Adrenal gland (tissue), 12 donors: Measurements from ENCODE around the gene RAB11FIP5. TPM values are rescaled to one million over a fixed set of nuclear protein-coding genes. Genes with fewer than 3 reads are reported as not detected.
"Not testable (repeated sequence)": the region's sequence is repeated elsewhere in the genome, so short reads cannot be mapped to it uniquely, and the experiment has no call there.

Source experiments
- DNase-seq, 7 donors: peaks; one replicate each; pipeline ENCODE4 v3.0.0-alpha.2; 2019 to 2020
- H3K27ac ChIP-seq, 5 donors: fragments of 200-600 bp; sonication (generic) in 4 of 5; 1 replicate in 3 of 5; 2 replicates in 2 of 5; pipeline versions ENCODE4 v1.5.1 to v1.8.0; 2016 to 2020; ENCODE audit warnings: mild to moderate bottlenecking in 1 of 5
- H3K27me3 ChIP-seq: fragments of 200-600 bp; 2 replicates; pipeline ENCODE4 v1.8.0; 2021
- H3K36me3 ChIP-seq, 2 donors: fragments of 200-600 bp; replicated peaks in 1 of 2; 1 replicate in 1 of 2; 2 replicates in 1 of 2; pipeline versions ENCODE4 v1.5.1 to v1.8.0; 2018 to 2022
- H3K4me1 ChIP-seq, 2 donors: fragments of 200-600 bp; replicated peaks in 1 of 2; 1 replicate in 1 of 2; 2 replicates in 1 of 2; pipeline versions ENCODE4 v1.5.1 to v1.8.0; 2018 to 2021
- H3K4me3 ChIP-seq, 4 donors: fragments of 200-600 bp; sonication (generic) in 3 of 4; one replicate each; pipeline ENCODE4 v1.5.1; 2016 to 2018
- H3K9me3 ChIP-seq, 3 donors: fragments of 200-600 bp; sonication (generic) in 1 of 3; replicated peaks in 1 of 3; 1 replicate in 2 of 3; 2 replicates in 1 of 3; pipeline versions ENCODE4 v1.5.1 to v1.8.0; 2016 to 2021
- POLR2A ChIP-seq, 2 donors: fragments of 450-650 bp; IDR thresholded peaks; one replicate each; pipeline ENCODE4 v1.6.1; 2017; ENCODE audit warnings: antibody characterized with exemption in 2 of 2, mild to moderate bottlenecking in 2 of 2, moderate library complexity in 1 of 2
- WGBS, 4 donors: extraction: QIAGEN DNeasy Blood & Tissue Kit in 2 of 4; methylation state at CpG; one replicate each; pipeline versions ENCODE4 v1.1.5 to v1.1.7; 2013 to 2017; 5-methylcytosine and 5-hydroxymethylcytosine counted together
- intact Hi-C, 2 donors: fragments of 100-400 bp; cut with DNase I; formaldehyde crosslinking; loops; one replicate each; pipeline versions ENCODE4 v1.14.1 to v1.15.0; 2022 to 2023
- polyA plus RNA-seq, 3 donors: library from polyadenylated mRNA; stranded (reverse); fragments of 200-250 nt in 2 of 3; fragments of 350-450 nt in 1 of 3; fragmentation: Illumina TruSeq in 1 of 3; extraction: RNeasy Lipid Tissue Mini Kit (QIAGEN cat#74804) in 1 of 3; gene quantifications; one replicate each; pipeline ENCODE4 v1.2.3, GENCODE V29; 2013 to 2014
- total RNA-seq, 9 donors: library from RNA; depleted of rRNA in 4 of 9; stranded (reverse); fragments of >200 nt in 4 of 9; fragments of 120-200 nt in 1 of 9; fragmentation: NEBNext Ultra II Directional in 1 of 9; extraction: Animal tissue kit (Norgen Biotek cat#: 25700) in 1 of 9; gene quantifications; one replicate each; pipeline versions ENCODE4 v1.1.0 to v1.2.4, GENCODE V29; 2013 to 2023
- TF ChIP-seq, protein P1 (sequence below), 6 experiments: fragments of 450-650 bp in 4 of 6; fragments of 200-600 bp in 2 of 6; sonication (generic) in 1 of 6; IDR thresholded peaks; 1 replicate in 5 of 6; 2 replicates in 1 of 6; pipeline versions ENCODE4 v1.5.1 to v1.8.0; 2016 to 2021; ENCODE audit warnings: antibody characterized with exemption in 6 of 6, mild to moderate bottlenecking in 2 of 6, moderate library complexity in 1 of 6
- donor health status: healthy with polysubstance abuse.
- donor health status: Bipolar disorder and iron deficiency.
- donor health status: DM: yes; HTN: yes; CAD: no.
- donor health status: DM: no; HTN: no; CAD: no.
- donor health status: DM: no; HTN: no; CAD: no.
- donor health status: DM: yes; HTN: yes; CAD: no.

Gene RAB11FIP5
- total and polyA plus RNA-seq, 12 donors: 3.3 to 46.7 (median 23.3) TPM

DNA sequence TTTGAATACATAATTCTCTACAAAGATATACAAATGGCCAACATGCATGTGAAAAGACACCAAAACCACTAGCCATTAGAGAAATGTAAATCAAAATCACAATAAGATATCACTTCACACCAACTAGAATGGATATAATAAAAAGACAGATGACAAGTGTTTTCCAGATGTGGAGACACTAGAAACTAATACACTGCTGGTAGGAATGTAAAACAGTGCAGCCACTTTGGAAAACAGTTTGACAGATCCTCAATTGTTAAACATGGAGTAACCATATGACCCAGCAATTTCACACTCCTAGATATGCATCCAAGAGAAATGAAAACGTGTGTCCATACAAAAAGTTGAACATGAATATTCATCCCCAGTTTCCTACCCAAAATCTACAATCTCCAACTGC lies 9.8 kb upstream of the RAB11FIP5 start:
- no peaks in the 10 kb centered on the region for H3K27me3 ChIP-seq
- H3K27ac ChIP-seq: no peak overlapping the region
- H3K9me3 ChIP-seq: no peaks in the 10 kb centered on the region
- DNase-seq: no peak
- no peaks in the 10 kb centered on the region for H3K36me3 ChIP-seq
- WGBS, 4 donors: 11 to 25% (median 19%) methylated on average over 1 of the region's 1 CpG
- no peak for TF ChIP-seq POLR2A (IDR thresholded peaks at IDR 0.05)
- TF ChIP-seq, protein P1, sequence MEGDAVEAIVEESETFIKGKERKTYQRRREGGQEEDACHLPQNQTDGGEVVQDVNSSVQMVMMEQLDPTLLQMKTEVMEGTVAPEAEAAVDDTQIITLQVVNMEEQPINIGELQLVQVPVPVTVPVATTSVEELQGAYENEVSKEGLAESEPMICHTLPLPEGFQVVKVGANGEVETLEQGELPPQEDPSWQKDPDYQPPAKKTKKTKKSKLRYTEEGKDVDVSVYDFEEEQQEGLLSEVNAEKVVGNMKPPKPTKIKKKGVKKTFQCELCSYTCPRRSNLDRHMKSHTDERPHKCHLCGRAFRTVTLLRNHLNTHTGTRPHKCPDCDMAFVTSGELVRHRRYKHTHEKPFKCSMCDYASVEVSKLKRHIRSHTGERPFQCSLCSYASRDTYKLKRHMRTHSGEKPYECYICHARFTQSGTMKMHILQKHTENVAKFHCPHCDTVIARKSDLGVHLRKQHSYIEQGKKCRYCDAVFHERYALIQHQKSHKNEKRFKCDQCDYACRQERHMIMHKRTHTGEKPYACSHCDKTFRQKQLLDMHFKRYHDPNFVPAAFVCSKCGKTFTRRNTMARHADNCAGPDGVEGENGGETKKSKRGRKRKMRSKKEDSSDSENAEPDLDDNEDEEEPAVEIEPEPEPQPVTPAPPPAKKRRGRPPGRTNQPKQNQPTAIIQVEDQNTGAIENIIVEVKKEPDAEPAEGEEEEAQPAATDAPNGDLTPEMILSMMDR (IDR thresholded peaks at IDR 0.05): no peak
- H3K4me1 ChIP-seq: no peaks in the 10 kb centered on the region
- intact Hi-C loops: no loop called here
- H3K4me3 ChIP-seq: no peak overlapping the region

DNA sequence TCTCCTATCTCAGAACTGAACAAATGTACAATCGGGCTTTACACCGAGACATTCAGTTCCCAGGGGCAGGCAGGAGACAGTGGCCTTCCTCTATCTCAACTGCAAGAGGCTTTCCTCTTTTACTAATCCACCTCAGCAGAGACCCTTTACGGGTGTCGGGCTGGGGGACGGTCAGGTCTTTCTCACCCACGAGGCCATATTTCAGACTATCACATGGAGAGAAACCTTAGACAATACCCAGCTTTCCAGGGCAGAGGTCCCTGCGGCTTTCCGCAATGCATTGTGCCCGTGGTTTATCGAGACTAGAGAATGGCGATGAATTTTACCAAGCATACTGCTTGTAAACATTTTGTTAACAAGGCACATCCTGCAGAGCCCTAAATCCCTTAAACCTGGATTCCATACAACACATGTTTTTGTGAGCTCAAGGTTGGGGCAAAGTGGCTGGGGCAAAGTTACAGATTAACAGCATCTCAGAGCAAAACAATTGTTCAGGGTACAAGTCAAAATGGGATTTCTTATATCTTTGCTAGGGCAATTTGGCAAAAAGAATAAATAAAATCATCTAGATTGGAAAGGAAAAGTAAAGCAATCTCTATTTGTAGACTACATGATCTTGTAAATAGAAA lies 7.0 kb upstream of the RAB11FIP5 start:
- H3K27me3 ChIP-seq, H3K9me3 ChIP-seq, H3K4me3 ChIP-seq, H3K27ac ChIP-seq, H3K36me3 ChIP-seq, DNase-seq, H3K4me1 ChIP-seq, intact Hi-C loops: not testable (repeated sequence)
- 80 to 86% (median 85%) methylated on average over 11 of the region's 11 CpGs for WGBS, 4 donors

DNA sequence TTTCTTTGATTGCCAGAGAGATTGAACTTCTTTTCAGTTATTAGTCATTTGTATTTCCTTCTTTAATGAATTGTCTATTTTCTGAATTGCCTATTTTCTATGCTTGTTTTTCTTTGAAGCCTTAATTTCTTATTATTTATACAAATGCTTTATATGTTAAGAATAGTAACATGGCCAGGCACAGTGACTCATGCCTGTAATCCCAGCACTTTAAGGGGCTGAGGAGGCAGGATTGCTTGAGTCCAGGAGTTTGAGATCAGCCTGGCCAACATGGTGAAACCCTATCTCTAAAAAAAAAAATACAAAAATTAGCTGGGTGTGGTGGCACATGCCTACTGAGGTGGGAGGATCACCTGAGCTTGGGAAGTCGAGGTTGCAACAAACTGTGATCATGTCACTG lies 4.7 kb upstream of the RAB11FIP5 start:
- Histone ChIP-seq H3K27me3 (no peaks in the 10 kb centered on the region), H3K36me3 (no peaks in the 10 kb centered on the region), H3K4me1 (no peaks in the 10 kb centered on the region), H3K27ac (no peak overlapping the region), H3K4me3 (no peak overlapping the region), H3K9me3 (no peaks in the 10 kb centered on the region)
- intact Hi-C loops: no loop called here
- DNase-seq: no peak
- no peak for TF ChIP-seq POLR2A (IDR thresholded peaks at IDR 0.05)
- TF ChIP-seq, protein P1 (IDR thresholded peaks at IDR 0.05): no peak
- whole genome bisulfite sequencing, 4 donors: 82 to 95% (median 91%) methylated on average over 1 of the region's 1 CpG

DNA sequence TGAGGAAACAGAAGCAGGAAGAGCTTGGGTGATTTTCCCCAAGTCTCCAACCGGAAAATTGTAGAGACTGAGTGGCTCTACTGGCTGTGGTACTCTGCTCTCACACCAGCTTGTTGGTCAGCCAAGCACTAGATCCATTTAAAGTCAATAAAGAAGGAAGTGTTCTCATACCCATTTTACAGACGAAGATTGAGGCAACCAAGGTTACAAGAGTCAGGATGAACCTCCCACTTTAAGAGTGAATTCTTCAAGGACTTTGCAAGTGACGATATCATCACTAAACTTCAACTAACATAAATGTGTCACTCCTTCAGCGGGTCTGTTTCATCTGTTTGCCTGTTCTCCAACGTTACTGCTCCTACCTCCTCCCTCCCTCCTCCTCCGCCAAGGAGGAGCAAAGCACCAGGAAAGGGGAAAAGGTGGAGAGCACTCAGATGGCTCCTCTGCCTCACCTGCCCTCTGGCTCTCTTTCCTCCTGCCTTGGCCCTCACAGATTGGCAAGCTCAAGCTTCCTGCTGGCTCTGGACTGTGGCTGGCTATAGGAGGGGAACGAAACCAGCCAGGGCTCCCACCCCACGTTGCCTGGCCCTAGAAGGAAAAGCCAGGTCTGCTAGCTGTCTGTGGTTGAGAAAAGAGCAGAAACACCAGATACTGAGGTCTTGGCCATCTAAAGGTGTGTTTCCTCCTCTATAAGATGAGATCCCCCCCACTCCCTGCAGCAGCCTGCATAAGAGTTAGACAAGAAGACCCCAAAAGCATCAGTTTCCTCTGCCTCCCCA lies 3.6 kb upstream of the RAB11FIP5 start:
- no peaks in the 10 kb centered on the region for H3K9me3 ChIP-seq
- no peak overlapping the region for H3K27ac ChIP-seq
- H3K4me3 ChIP-seq: no peak overlapping the region
- TF ChIP-seq POLR2A (IDR thresholded peaks at IDR 0.05): no peak
- TF ChIP-seq, protein P1 (IDR thresholded peaks at IDR 0.05): no peak
- H3K4me1 ChIP-seq: peaks cover 7 to 8% of the 10 kb centered on the region in 2 donors
- peak in 1 of 7 donors; percentile 17 for DNase-seq
- 69 to 72% (median 71%) methylated on average over 8 of the region's 8 CpGs for WGBS, 4 donors
- H3K36me3 ChIP-seq: no peaks in the 10 kb centered on the region
- H3K27me3 ChIP-seq: no peaks in the 10 kb centered on the region
- intact Hi-C loops: no loop called here
